Adrenal gland (tissue), 5 donors: ENCODE data around the gene C1QL1.

Experiments
- CTCF ChIP-seq, 6 experiments: fragments of 450-650 bp in 4 of 6; fragments of 200-600 bp in 2 of 6; sonication (generic) in 1 of 6; IDR thresholded peaks; 1 replicate in 5 of 6; 2 replicates in 1 of 6; pipeline versions ENCODE4 v1.5.1 to v1.8.0; 2016 to 2021; ENCODE audit warnings: antibody characterized with exemption in 6 of 6, mild to moderate bottlenecking in 2 of 6, moderate library complexity in 1 of 6
- POLR2A ChIP-seq, 2 donors: fragments of 450-650 bp; IDR thresholded peaks; one replicate each; pipeline ENCODE4 v1.6.1; 2017; ENCODE audit warnings: antibody characterized with exemption in 2 of 2, mild to moderate bottlenecking in 2 of 2, moderate library complexity in 1 of 2
- donor health status: DM: no; HTN: no; CAD: no.

GRCh38 chr17:44921122-44921882, 46.8 kb downstream of the C1QL1 start:
- TF ChIP-seq CTCF (IDR thresholded peaks at IDR 0.05) (no peak), POLR2A (IDR thresholded peaks at IDR 0.05) (no peak)
